ENCODE data around the gene MOSPD2.
A peak's percentile ranks its signal among the peaks of the same experiment; 100 is the strongest.

Gene MOSPD2

DNA sequence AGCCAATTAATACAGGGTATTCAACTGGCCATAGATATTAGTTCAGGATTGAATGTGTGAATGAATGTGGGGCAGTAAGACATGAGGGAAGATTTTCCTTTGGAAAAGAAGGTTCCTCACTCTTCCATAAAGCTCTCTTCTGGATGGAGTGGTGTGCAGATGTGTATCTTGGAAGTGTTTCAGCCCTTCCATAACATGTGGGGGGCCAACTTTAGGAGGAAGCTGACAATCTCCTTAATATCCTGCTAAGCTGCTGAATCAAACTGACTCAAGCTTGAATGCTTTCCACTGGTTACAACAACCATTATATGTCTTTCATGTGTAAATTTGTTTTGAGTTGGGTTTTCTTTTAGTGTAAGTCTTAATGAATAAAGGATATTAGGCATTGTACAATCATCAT is 40.6 kb upstream of the MOSPD2 start:
- H3K36me3 ChIP-seq (replicated peaks): no peaks in the 10 kb centered on the region
- H3K27me3 ChIP-seq (replicated peaks): no peaks in the 10 kb centered on the region
- no peak overlapping the region for H3K27ac ChIP-seq
- TF ChIP-seq, protein P1, sequence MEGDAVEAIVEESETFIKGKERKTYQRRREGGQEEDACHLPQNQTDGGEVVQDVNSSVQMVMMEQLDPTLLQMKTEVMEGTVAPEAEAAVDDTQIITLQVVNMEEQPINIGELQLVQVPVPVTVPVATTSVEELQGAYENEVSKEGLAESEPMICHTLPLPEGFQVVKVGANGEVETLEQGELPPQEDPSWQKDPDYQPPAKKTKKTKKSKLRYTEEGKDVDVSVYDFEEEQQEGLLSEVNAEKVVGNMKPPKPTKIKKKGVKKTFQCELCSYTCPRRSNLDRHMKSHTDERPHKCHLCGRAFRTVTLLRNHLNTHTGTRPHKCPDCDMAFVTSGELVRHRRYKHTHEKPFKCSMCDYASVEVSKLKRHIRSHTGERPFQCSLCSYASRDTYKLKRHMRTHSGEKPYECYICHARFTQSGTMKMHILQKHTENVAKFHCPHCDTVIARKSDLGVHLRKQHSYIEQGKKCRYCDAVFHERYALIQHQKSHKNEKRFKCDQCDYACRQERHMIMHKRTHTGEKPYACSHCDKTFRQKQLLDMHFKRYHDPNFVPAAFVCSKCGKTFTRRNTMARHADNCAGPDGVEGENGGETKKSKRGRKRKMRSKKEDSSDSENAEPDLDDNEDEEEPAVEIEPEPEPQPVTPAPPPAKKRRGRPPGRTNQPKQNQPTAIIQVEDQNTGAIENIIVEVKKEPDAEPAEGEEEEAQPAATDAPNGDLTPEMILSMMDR (IDR thresholded peaks at IDR 0.05; ENCODE audit: low read depth, low read length, missing control alignments): no peak
- DNase-seq: no peak
- H3K4me3 ChIP-seq (ENCODE audit: low read depth, low read length): no peak overlapping the region
- in situ Hi-C loops (cut with HindIII; ENCODE audit: low pct_ligation_motif_present, low sequenced_read_pairs): no loop called here

DNA sequence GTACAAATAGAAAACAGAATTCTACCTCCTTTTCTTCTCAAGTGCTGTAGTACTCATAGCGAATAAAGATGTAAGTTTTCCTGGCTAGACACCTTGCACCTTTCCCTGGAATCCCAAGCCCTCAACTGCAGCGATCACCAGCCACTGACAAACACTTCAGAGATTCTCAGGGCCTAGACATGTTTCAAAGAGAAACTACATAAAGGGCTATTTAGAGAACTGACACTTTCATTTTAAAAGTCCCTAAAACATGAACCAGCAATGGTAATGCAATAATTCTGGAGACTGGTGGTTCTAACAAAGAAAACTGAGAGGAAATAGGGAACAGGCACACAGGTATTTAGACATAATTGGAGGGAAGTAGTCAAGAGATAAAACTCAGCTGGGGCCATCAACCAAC is 36.1 kb upstream of the MOSPD2 start:
- Histone ChIP-seq H3K27ac (no peak overlapping the region), H3K36me3 (replicated peaks) (no peaks in the 10 kb centered on the region), H3K4me3 (ENCODE audit: low read depth, low read length) (no peak overlapping the region), H3K27me3 (replicated peaks) (no peaks in the 10 kb centered on the region)
- DNase-seq: no peak
- in situ Hi-C loops (cut with HindIII; ENCODE audit: low pct_ligation_motif_present, low sequenced_read_pairs): no loop called here
- TF ChIP-seq, protein P1 (IDR thresholded peaks at IDR 0.05; ENCODE audit: low read depth, low read length, missing control alignments): no peak

DNA sequence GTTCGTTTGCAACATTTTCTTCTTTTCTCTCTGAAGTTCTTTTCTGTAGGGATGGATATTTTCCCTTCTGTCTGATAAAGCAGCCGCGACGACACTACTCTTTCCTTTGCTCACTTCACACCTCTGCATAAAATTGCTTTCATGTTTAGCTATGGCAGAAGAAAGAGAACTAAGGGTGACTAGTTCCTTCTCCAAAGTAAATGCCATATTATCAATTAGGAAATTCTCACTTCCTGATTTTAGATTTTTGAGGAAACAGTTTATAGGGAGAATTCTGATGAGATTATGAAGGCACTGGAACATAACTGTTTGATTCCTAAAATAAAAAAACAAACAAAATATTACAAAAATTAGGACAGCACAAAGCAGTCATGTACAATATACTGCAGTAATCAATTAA is 29.6 kb upstream of the MOSPD2 start:
- Histone ChIP-seq H3K4me3 (ENCODE audit: low read depth, low read length) (no peak overlapping the region), H3K27me3 (replicated peaks) (no peaks in the 10 kb centered on the region), H3K36me3 (replicated peaks) (no peaks in the 10 kb centered on the region), H3K27ac (no peak overlapping the region)
- in situ Hi-C loops (cut with HindIII; ENCODE audit: low pct_ligation_motif_present, low sequenced_read_pairs): no loop called here
- DNase-seq: no peak
- TF ChIP-seq, protein P1 (IDR thresholded peaks at IDR 0.05; ENCODE audit: low read depth, low read length, missing control alignments): no peak

DNA sequence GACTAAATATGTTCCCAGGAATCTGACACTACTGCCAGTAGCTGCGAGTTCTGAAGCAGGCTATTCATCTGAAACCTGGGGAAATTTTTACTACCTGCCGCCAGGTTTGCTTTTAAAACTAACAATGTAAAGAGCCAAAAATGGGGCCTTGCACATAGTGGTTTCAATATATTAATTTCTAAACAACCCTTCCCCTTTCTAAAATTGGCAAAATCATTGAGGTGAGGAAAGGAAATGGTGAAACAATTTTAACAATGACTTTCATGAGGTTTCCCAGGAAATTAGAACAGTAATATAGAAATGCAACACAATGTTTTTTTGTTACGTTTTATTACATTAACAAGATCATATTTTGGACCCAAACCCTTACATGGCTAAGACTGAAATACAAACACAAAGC is 21.7 kb upstream of the MOSPD2 start:
- Histone ChIP-seq H3K27ac (no peak overlapping the region), H3K36me3 (replicated peaks) (no peaks in the 10 kb centered on the region), H3K4me3 (ENCODE audit: low read depth, low read length) (no peak overlapping the region), H3K27me3 (replicated peaks) (no peaks in the 10 kb centered on the region)
- TF ChIP-seq, protein P1 (IDR thresholded peaks at IDR 0.05; ENCODE audit: low read depth, low read length, missing control alignments): no peak
- no peak for DNase-seq
- in situ Hi-C loops (cut with HindIII; ENCODE audit: low pct_ligation_motif_present, low sequenced_read_pairs): no loop called here

DNA sequence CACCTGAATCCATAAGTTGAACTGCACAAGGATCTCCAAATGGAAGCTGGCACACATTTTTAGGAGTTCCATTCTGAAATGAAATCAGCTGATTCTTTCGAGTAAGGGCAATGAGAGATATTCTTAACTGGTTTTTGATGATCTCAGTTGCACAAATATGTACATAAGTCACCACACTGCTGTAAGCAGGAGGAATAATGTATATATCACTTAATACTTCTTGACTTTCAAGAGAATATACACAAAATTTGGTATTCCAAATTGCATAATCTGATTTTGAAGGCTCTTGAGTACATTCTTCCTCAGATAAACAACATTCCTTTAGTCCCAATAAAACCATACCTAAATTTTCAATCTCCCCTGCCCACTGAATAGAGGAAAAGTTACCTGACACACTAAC is 8.6 kb upstream of the MOSPD2 start:
- H3K4me3 ChIP-seq (ENCODE audit: low read depth, low read length): no peak overlapping the region
- in situ Hi-C loops (cut with HindIII; ENCODE audit: low pct_ligation_motif_present, low sequenced_read_pairs): no loop called here
- no peak for DNase-seq
- TF ChIP-seq, protein P1 (IDR thresholded peaks at IDR 0.05; ENCODE audit: low read depth, low read length, missing control alignments): no peak
- H3K27ac ChIP-seq: peak overlapping the region; percentile 62
- no peaks in the 10 kb centered on the region for H3K27me3 ChIP-seq (replicated peaks)
- H3K36me3 ChIP-seq (replicated peaks): no peaks in the 10 kb centered on the region

DNA sequence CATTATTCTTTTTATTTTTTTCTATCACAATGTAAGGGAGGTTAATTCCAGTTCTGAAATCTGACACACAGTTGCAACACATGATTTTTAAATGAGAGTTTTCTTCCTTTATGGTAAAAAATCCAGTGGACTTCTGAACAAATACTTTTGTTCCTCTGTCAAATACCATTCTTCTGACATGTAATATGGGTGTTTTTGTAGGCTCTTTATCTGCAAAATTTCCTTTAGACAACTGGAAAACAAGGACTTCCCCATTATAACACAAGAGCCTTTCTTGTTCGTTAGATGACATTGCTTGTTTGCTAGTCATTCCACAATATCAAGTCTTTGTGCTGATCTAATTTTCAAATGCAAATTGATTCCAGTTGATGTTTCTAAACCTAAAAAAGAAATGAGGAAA is 8.0 kb upstream of the MOSPD2 start:
- TF ChIP-seq, protein P1 (IDR thresholded peaks at IDR 0.05; ENCODE audit: low read depth, low read length, missing control alignments): no peak
- no peaks in the 10 kb centered on the region for H3K27me3 ChIP-seq (replicated peaks)
- no peaks in the 10 kb centered on the region for H3K36me3 ChIP-seq (replicated peaks)
- DNase-seq: no peak
- H3K27ac ChIP-seq: peak overlapping the region; percentile 62
- no peak overlapping the region for H3K4me3 ChIP-seq (ENCODE audit: low read depth, low read length)
- in situ Hi-C loops (cut with HindIII; ENCODE audit: low pct_ligation_motif_present, low sequenced_read_pairs): no loop called here

Data from brain microvascular endothelial cell (primary cell).